Smooth muscle cell (in vitro differentiated cells): Measurements from ENCODE around the gene MCFD2. TPM values are rescaled to one million over a fixed set of nuclear protein-coding genes. Genes with fewer than 3 reads are reported as not detected.
"Not testable (repeated sequence)": the region's sequence is repeated elsewhere in the genome, so short reads cannot be mapped to it uniquely, and the experiment has no call there.

ENCODE experiments used
- DNase-seq: peaks from one replicate; lab custom pipeline; 2025; ENCODE audit not compliant: unreplicated experiment; lab: John Stamatoyannopoulos, UW
- H2AFZ ChIP-seq: fragments of 200-600 bp; sonication (generic); 2 replicates; pipeline ENCODE4 v1.6.0; 2016; ENCODE audit warnings: antibody characterized with exemption, low read depth, mild to moderate bottlenecking
- H3F3A ChIP-seq: fragments of 200-600 bp; sonication (generic); 2 replicates; pipeline ENCODE4 v1.6.0; 2017; ENCODE audit warnings: antibody characterized with exemption, low read depth
- H3K27ac ChIP-seq: fragments of 200-600 bp; sonication (generic); 2 replicates; pipeline ENCODE4 v1.5.1; 2016; ENCODE audit warnings: low read depth, mild to moderate bottlenecking
- H3K27me3 ChIP-seq: fragments of 200-600 bp; sonication (generic); 2 replicates; pipeline ENCODE4 v1.6.1; 2016; ENCODE audit warnings: low read depth, mild to moderate bottlenecking
- H3K36me3 ChIP-seq: fragments of 200-600 bp; sonication (generic); 2 replicates; pipeline ENCODE4 v1.5.1; 2016; ENCODE audit warnings: low read depth
- H3K4me1 ChIP-seq: fragments of 200-600 bp; sonication (generic); 2 replicates; pipeline ENCODE4 v1.5.1; 2016; ENCODE audit warnings: low read depth
- H3K4me2 ChIP-seq: fragments of 200-600 bp; sonication (generic); 2 replicates; pipeline ENCODE4 v1.6.0; 2016; ENCODE audit warnings: mild to moderate bottlenecking
- H3K4me3 ChIP-seq: fragments of 200-600 bp; sonication (generic); 2 replicates; pipeline ENCODE4 v1.5.1; 2016; ENCODE audit warnings: mild to moderate bottlenecking
- H3K79me2 ChIP-seq: fragments of 200-600 bp; sonication (generic); 2 replicates; pipeline ENCODE4 v1.6.0; 2016; ENCODE audit warnings: low read depth, mild to moderate bottlenecking
- H3K9ac ChIP-seq: fragments of 200-600 bp; sonication (generic); 2 replicates; pipeline ENCODE4 v1.6.0; 2016; ENCODE audit warnings: low read depth
- H3K9me3 ChIP-seq: fragments of 200-600 bp; sonication (generic); replicated peaks from 2 replicates; pipeline ENCODE4 v1.5.1; 2016; ENCODE audit warnings: low read depth
- H4K20me1 ChIP-seq: fragments of 200-600 bp; sonication (generic); 2 replicates; pipeline ENCODE4 v1.6.0; 2016; ENCODE audit warnings: low read depth
- WGBS: methylation state at CpG from one replicate; pipeline ENCODE4 v1.1.7; 2016; ENCODE audit warnings: low lambda C conversion rate; 5-methylcytosine and 5-hydroxymethylcytosine counted together
- polyA plus RNA-seq: library from polyadenylated mRNA; unstranded; fragments of >200 nt; fragmentation: Nextera tagmentation; extraction: Ambion mirVana; gene quantifications from 2 replicates; pipeline ENCODE4 v1.2.1, GENCODE V29; 2016
- total RNA-seq: library from RNA; depleted of rRNA; stranded (reverse); fragments of >200 nt; gene quantifications from 2 replicates; pipeline ENCODE4 v1.2.3, GENCODE V29; 2014
- TF ChIP-seq, protein P1 (sequence below): fragments of 200-600 bp; sonication (generic); IDR thresholded peaks from 2 replicates; pipeline ENCODE4 v1.5.1; 2017; ENCODE audit warnings: borderline replicate concordance, mild to moderate bottlenecking, antibody characterized with exemption; ENCODE audit not compliant: insufficient read depth, poor library complexity, severe bottlenecking

The MCFD2 gene
- total and polyA plus RNA-seq, 2 experiments from 2014 or later, result 100 to 167 TPM

DNA sequence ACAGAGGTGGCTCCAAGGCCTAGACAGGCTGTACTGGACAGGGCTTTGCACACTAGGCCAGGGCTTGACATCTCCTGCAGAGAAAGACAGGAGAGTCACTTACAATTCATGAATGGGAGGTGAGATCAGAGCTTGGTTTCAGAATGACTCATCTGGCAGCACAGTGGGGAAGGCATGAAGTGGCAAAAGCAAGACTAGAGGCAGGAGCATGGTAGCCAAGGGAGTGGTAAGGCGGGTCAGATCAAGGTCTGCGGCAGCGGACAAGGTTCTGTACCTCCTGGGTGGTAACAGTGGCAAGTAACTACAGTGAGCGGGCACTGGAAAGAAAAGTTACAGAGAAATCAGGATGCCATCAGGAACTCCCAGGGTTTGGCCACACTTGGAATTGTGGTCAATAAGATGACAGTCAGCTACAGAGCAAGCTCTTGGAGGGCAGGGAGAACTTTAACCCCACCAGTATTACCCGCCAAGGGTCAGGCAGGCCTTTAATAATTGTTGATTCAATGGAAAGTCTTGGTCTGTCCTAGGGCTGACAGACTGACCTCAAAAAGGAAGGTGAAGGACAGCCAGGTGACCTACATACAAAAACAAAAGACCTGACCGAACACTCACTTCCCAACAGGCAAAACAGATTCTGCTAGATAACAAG is 5.7 kb downstream of the MCFD2 start:
- peaks cover 91% of the 10 kb centered on the region for H4K20me1 ChIP-seq
- no peak overlapping the region for H2AFZ ChIP-seq
- no peaks in the 10 kb centered on the region for H3K9me3 ChIP-seq
- H3K4me3 ChIP-seq, result no peak overlapping the region
- WGBS, result 94% methylated on average over 6 of the region's 6 CpGs
- H3K27ac ChIP-seq, result peak overlapping the region; percentile 83
- H3K4me2 ChIP-seq, result no peak overlapping the region
- H3K4me1 ChIP-seq, result peaks cover 15% of the 10 kb centered on the region
- H3K27me3 ChIP-seq, result no peaks in the 10 kb centered on the region
- TF ChIP-seq, protein P1, sequence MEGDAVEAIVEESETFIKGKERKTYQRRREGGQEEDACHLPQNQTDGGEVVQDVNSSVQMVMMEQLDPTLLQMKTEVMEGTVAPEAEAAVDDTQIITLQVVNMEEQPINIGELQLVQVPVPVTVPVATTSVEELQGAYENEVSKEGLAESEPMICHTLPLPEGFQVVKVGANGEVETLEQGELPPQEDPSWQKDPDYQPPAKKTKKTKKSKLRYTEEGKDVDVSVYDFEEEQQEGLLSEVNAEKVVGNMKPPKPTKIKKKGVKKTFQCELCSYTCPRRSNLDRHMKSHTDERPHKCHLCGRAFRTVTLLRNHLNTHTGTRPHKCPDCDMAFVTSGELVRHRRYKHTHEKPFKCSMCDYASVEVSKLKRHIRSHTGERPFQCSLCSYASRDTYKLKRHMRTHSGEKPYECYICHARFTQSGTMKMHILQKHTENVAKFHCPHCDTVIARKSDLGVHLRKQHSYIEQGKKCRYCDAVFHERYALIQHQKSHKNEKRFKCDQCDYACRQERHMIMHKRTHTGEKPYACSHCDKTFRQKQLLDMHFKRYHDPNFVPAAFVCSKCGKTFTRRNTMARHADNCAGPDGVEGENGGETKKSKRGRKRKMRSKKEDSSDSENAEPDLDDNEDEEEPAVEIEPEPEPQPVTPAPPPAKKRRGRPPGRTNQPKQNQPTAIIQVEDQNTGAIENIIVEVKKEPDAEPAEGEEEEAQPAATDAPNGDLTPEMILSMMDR, result no peak
- DNase-seq, result no peak
- peaks cover 4% of the 10 kb centered on the region for H3F3A ChIP-seq
- H3K79me2 ChIP-seq, result peaks cover 43% of the 10 kb centered on the region
- H3K36me3 ChIP-seq, result peaks cover 10% of the 10 kb centered on the region
- peak overlapping the region; percentile 10 for H3K9ac ChIP-seq

DNA sequence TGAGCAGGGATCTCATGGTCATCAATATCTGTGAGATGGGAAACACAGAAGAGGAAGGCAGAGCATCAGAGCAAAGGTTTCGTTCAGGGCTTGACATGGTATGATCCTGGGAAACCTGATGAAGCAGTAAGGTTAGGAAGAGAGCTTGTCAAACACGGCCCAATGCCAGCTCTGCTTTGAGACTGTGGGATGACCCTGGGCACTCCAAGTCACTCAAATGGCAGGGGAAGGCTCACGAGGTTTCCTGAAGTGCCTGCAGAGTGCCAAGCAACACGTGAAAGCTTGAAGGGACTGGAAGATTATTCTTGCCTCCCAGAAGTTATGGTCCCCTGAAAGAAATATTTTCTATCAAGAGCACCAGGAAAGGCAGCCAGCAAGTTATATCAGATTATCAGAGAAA is 6.5 kb downstream of the MCFD2 start:
- DNase-seq, result no peak
- H3K4me2 ChIP-seq, result no peak overlapping the region
- H3K36me3 ChIP-seq, result peaks cover 10% of the 10 kb centered on the region
- TF ChIP-seq, protein P1, result no peak
- no peak overlapping the region for H2AFZ ChIP-seq
- peaks cover 84% of the 10 kb centered on the region for H4K20me1 ChIP-seq
- no peaks in the 10 kb centered on the region for H3K9me3 ChIP-seq
- peak overlapping the region; percentile 10 for H3K9ac ChIP-seq
- WGBS, result 94% methylated on average over 4 of the region's 4 CpGs
- peak overlapping the region; percentile 83 for H3K27ac ChIP-seq
- H3K4me1 ChIP-seq, result peaks cover 7% of the 10 kb centered on the region
- peaks cover 35% of the 10 kb centered on the region for H3K79me2 ChIP-seq
- H3F3A ChIP-seq, result peaks cover 4% of the 10 kb centered on the region
- H3K4me3 ChIP-seq, result no peak overlapping the region
- no peaks in the 10 kb centered on the region for H3K27me3 ChIP-seq

DNA sequence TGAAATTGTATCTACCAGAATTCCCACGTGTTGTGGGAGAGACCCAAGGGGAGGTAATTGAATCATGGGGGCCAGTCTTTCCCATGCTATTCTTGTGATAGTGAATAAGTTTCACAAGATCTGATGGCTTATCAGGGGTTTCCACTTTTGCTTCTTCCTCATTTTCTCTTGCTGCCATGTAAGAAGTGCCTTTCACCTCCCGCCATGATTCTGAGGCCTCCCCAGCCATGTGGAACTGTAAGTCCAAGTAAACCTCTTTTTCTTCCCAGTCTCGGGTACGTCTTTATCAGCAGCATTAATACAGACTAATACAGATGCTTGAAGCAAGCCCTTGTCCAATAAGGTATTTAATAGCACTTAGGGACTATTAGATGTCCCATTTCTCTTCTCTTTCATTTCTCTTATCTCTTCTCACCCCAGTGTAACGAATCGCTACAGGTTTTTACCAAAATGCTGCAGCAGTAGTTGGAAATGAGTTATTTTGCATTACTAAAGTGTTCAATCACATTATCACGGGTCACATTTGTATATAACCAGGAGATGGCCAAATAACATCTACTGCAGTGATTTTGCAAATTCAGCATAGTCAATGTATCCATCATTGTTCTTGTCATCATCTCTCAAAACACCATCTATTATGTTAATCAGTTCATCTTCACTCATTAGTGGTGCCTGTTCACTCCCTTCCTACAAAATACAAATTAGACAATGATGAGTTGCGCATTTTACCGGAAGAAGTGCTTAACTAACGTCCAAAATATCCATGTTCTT is 10.5 kb downstream of the MCFD2 start:
- DNase-seq, H3K27me3 ChIP-seq, H3K9ac ChIP-seq, H3F3A ChIP-seq, H3K4me3 ChIP-seq, H3K79me2 ChIP-seq, H3K9me3 ChIP-seq, H2AFZ ChIP-seq, H3K36me3 ChIP-seq, H3K4me1 ChIP-seq, H3K27ac ChIP-seq, H3K4me2 ChIP-seq: not testable (repeated sequence)
- peaks cover 53% of the 10 kb centered on the region for H4K20me1 ChIP-seq
- 97% methylated on average over 10 of the region's 10 CpGs for WGBS

DNA sequence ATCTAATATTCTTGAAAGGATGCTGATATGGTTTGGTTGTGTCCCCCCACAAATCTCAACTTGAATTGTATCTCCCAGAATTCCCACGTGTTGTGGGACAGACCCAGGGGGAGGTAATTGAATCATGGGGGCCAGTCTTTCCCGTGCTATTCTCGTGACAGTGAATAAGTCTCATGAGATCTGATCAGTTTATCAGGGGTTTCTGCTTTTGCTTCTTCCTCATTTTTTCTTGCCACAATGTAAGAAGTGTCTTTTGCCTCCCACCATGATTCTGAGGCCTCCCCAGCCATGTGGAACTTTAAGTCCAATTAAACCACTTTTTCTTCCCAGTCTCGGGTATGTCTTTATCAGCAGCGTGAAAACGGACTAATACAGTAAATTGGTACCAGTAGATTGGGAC is 12.6 kb downstream of the MCFD2 start:
- WGBS, result 90% methylated on average over 6 of the region's 6 CpGs
- H3K4me1 ChIP-seq, DNase-seq, H3K27ac ChIP-seq, H3K4me3 ChIP-seq, H3K4me2 ChIP-seq, H3K9ac ChIP-seq, H3K27me3 ChIP-seq, H3F3A ChIP-seq, H3K79me2 ChIP-seq, H3K36me3 ChIP-seq, H3K9me3 ChIP-seq, H2AFZ ChIP-seq: not testable (repeated sequence)
- peaks cover 32% of the 10 kb centered on the region for H4K20me1 ChIP-seq
